SHP77 treated with DMSO at 0.1 percent for 48 hours (cell line): Measurements from ENCODE around the gene PWWP2B.
"Not testable (repeated sequence)": the region's sequence is repeated elsewhere in the genome, so short reads cannot be mapped to it uniquely, and the experiment has no call there.

Experiments
- DNase-seq: peaks from one replicate; lab custom pipeline; 2025; lab: John Stamatoyannopoulos, UW

Gene PWWP2B

GRCh38 chr10:132363921-132364593 lies 32.9 kb upstream of the PWWP2B start:
- no peak for DNase-seq

DNA sequence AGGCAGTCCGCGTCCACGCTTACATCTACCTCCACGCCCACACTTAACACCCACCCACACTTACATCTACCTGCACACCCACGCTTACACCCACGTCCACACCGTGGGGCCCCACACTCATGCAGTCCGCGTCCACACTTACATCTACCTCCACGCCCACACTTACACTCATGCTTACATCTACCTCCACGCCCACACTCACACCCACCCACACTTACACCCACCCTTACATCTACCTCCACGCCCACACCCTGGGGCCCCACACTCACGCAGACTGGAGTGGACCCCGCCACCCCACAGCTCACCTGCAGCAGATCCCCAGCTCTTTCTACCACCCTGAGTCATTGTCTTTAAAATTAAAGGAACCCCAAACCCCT lies 32.4 kb upstream of the PWWP2B start:
- no peak for DNase-seq

GRCh38 chr10:132365102-132365501 lies 31.9 kb upstream of the PWWP2B start:
- DNase-seq: no peak

GRCh38 chr10:132366006-132366405 lies 31.0 kb upstream of the PWWP2B start:
- DNase-seq: no peak

GRCh38 chr10:132366499-132366898 lies 30.5 kb upstream of the PWWP2B start:
- no peak for DNase-seq

DNA sequence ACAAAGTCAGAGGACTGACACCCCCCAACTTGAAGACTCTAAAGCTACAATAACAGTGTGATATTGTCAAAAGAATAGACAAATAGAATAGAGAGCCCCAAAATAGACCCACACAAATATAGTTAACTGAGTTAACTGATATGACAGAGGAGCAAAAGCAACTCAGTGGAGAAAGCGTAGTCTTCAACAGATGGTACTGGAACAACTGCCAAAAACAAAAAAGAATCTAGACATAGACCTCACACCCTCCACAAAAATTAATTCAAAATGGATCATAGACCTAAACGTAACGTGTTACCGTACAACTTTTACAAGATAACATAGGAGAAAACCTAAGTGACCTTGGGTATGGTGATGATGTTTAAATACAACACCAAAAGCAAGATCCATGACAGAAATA lies 28.6 kb upstream of the PWWP2B start:
- no peak for DNase-seq

GRCh38 chr10:132368881-132369635 lies 27.9 kb upstream of the PWWP2B start:
- no peak for DNase-seq

- no peak for DNase-seq
Measured at GRCh38 chr10:132369636-132370185, 27.3 kb upstream of the PWWP2B start.

DNA sequence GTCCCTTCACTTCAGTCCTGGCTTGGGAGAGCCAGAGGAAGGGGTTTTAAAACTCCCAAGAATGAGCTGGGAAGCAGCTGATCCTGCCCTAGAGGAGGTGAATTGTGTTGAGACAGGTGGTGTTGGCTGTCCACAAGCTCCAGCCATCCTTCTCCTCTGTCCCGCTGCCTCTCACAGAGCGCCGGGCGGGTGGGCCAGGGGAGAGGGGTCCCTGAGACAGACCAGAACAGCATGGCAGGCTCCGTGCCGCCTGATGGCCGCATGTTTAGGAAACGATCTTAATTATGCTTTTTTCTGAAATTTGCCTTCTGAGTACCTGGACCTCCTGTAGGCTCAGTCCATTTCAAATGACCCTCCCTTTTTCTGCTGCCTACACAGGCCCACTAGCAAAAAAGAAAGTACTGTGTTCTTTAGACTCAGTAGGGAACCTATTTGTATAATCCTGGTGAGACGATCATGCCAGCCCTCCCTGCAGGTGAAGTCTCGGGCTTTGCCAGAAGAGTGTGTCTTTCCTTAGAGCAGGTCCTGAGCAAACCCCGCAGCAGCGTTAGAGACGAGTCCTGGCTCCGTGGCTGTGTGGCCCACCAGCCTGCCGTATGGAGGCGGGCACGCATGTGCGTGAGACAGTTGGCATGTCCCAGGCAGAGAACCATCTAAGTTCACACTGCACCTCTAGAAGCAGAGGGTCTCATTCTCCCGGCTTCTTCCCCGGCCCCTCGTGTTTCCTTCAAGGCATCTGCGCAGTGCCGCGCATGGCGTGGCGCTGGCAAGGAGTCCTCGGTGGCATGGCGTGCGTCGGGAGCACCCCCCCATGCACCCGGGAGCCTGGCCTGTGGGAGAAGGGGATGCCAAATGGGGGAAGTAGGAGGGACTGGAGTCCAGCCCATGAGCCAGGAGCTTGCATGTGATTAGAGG lies 26.3 kb upstream of the PWWP2B start:
- no peak for DNase-seq

DNA sequence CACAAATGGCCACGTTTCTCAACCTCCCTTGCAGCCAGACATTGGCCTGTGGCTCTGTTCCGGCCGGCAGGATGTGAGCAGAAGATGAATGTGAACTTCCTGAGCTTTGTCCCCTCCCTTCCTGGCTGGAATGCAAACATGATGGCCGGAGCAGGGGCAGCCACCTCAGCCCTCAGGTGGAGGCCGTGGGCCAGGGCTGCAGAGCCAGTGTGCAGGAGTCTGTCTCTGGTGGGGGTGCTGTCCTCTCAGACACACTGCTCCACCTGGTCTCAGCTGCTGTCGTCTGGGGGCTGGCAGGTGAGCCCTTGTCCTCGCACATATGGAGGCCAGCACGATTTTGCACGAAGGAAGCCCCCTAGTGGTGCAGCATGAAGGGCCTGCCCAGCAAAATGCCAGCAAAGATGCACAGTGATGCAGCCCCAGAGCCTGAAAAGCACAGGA lies 25.3 kb upstream of the PWWP2B start:
- no peak for DNase-seq

DNA sequence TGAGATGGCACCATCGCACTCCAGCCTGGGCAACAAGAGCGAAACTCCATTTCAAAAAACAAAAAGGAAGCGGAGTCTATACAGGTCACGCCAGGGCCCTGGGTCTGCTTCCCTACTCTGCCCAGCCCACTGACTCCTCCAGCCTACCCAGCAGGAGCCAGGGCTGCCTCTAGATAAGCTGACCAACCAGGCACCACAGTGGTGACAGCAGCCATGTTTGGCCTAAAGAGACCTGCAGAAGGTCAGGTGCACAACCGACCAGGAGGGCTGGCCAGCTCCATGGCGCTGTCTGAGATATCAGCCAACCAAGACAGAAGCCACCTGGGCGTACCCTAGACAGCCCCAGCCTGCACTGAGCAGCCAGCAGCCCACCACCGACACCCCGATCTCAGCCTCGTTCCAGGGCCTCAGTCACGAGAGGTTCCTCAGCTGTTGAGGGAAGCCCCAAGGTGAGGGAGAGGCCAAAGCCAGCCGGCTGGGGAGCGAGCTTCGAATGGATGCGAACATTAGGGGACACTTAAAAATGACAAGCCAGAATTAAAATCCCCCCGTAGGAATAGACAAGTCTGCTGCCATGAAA lies 24.4 kb upstream of the PWWP2B start:
- DNase-seq: no peak

DNA sequence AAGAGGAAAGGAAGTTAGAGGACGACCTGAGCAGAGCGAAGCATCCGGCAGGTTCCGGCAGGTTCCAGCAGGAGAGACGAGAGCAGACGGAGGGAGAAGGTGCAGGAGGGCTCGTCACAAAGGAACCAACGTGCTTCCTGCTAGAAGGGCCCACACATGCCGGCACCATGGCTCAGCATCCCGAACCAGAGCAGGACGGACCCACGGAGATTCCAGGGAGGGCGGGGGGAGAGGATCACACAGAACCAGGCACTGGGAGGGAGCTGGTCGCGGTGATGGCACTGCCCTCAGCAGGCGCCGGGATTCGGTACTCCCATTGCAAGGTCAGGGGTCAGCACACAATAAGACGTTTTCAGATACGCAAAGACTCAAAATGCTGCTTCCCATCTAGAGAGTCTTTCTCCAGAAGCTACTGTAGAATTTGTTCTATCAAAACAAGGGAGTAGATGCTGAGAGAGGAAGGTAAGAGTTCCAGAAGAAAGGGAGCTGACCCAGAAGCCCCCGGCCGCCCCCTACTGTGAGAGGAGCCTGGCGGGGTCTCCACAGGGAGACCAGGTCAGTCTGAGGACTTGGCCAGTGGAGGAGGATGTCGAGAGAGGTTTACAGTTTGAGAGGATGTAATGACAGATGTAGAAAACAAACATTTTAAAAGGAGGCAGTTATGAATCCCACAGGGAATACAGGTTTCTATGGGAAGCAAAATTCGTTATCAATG lies 23.6 kb upstream of the PWWP2B start:
- no peak for DNase-seq

- DNase-seq: no peak
Measured at GRCh38 chr10:132374176-132374575, 22.8 kb upstream of the PWWP2B start.

GRCh38 chr10:132374612-132375011 lies 22.4 kb upstream of the PWWP2B start:
- no peak for DNase-seq

DNA sequence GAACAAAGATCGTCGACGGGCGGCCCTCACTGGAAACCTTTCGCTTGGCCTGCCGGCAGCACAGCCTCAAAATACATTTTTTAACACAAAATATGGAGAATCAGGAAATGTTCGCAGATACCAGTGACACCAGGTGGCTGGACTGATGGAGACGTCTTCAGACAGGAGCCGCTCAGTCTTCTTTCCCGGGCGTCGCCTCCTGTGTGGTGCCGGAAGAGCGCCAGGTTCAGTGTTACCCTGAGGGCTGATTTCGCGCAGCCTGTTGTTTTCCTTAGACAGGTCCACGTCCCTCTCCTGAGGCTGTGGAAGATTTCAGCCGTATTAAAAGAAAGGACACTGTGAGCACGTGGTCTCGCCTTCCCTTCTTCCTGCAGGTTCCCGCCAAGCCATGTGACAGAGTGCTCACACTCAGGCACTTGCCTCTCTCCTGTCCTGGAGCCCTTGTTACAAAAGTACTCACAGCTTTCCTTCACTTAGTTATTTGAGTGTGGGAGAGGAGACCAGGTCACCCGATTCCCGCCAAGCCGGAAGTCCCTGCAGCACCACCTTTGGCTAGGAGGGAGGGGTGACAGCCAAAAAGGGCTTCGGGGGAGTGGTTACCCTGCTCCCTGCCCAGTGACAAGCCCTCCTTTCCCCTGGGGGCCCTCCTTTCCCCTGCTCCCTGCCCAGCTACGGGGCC lies 21.7 kb upstream of the PWWP2B start:
- DNase-seq: no peak

- DNase-seq: no peak
Measured at GRCh38 chr10:132375795-132376297, 21.2 kb upstream of the PWWP2B start.

DNA sequence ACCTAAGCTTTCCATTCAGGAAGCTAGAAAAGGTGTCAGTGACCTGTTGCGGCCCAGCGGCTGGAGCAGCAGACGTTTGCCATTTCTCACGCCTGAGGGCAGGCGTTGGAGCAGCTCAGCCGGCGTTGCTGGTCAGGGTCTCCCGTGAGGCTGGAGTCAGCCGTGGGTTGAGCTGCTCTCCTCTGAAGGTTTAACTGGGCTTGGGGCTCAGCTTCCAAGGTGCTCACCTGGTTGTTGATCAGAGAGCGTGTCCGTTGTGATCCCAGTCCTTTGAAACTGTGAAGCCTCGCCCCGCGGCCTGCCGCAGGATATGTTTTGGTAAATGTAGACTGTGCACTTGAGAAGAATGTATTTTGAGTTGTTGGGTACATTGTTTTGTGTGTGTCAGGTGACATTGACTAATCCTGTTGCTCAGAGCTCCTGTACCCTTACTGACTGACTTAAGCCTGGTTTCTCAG lies 20.6 kb upstream of the PWWP2B start:
- DNase-seq: no peak

DNA sequence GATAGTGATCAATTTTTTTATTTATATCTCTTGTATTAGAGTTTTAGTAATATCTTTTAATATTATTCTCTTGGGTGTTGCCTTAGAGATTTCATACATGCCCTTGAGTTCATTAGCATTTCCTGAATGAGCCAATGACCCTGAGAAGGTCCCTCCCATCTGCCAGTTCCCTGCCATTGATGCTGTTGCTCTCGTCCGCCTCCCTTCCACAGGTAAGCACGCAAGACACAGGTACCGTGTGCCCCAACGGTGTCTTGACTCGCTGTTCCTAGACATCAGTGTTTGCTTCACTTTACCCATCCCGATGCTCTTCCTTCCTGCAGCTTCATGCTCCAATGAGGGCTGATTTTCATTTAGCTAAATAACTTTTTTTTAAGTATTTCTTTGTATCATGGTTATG lies 19.7 kb upstream of the PWWP2B start:
- DNase-seq: no peak

- not testable (repeated sequence) for DNase-seq
Measured at GRCh38 chr10:132379026-132379425, 18.0 kb upstream of the PWWP2B start.

DNA sequence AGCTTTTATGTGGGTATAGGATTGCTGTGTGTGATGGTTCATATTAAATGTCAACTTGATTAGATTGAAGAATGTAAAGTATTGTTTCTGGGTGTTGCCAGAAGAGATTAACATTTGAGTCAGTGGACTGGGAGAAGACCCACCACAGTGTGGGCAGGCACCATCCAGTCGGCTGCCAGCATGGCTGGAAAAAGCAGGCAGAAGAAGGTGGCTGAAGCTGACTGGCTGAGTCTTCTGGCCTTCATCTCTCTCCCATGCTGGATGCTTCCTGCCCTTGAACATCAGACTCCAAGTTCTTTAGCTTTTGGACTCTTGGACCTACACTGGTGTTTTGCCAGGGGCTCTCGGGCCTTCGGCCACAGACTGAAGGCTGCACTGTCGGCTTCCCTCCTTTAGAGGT lies 16.0 kb upstream of the PWWP2B start:
- DNase-seq: not testable (repeated sequence)
